Fibroblast of the conjunctiva (primary cell): ENCODE measurements around the gene SPOCK2.
"Not testable (repeated sequence)": the region's sequence is repeated elsewhere in the genome, so short reads cannot be mapped to it uniquely, and the experiment has no call there.

ENCODE experiments used
- DNase-seq: peaks from one replicate; pipeline ENCODE4 v3.0.0-alpha.2; 2010; ENCODE audit warnings: low read depth

Gene SPOCK2

DNA sequence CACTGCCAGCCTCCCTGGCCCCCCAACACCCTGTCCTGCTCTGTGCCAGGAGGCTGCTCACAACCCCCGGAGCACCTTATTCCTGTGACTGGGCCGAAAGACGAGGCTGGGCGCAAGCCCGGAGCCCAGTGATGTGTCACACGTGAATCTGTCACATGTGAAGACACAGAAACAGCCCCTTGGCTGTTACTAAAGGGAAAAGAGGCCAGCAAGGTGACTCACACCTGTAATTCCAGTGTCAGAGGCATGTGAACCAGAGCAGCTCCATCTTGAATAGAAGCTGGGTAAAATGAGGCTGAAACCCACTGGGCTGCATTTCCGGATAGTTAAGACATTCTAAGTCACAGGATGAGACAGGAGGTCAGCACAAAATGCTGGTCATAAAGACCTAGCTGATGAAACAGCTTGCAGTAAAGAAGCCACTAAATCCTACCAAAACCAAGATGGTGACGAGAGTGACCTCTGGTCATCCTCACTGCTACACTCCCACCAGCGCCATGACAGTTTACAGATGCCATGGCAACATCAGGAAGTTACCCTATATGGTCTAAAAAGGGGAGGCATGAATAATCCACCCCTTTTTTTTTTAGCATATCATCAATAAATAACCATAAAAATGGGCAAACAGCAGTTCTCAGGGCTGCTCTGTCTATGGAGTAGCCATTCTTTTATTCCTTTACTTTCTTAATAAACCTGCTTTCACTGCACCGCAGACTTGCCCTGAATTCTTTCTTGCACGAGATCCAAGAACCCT is 55.8 kb downstream of the SPOCK2 start:
- DNase-seq = not testable (repeated sequence)

DNA sequence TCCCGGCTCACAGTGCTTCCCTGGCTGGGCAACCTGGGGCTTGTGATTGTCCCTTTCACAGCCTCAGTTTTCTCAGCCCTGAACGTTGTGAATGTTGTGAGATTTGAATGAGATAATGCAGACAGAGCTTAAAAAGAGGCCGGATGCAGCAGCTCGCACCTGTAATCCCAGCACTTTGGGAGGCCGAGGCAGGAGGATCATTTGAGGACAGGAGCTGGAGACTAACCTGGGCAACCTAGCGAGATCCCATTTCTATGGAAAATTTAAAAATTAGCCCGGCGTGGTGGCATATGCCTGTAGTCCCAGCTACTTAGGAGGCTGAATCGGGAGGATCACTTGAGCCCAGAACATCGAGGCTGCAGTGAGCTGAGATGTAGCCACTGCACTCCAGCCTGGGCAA is 56.6 kb downstream of the SPOCK2 start:
- no peak for DNase-seq

DNA sequence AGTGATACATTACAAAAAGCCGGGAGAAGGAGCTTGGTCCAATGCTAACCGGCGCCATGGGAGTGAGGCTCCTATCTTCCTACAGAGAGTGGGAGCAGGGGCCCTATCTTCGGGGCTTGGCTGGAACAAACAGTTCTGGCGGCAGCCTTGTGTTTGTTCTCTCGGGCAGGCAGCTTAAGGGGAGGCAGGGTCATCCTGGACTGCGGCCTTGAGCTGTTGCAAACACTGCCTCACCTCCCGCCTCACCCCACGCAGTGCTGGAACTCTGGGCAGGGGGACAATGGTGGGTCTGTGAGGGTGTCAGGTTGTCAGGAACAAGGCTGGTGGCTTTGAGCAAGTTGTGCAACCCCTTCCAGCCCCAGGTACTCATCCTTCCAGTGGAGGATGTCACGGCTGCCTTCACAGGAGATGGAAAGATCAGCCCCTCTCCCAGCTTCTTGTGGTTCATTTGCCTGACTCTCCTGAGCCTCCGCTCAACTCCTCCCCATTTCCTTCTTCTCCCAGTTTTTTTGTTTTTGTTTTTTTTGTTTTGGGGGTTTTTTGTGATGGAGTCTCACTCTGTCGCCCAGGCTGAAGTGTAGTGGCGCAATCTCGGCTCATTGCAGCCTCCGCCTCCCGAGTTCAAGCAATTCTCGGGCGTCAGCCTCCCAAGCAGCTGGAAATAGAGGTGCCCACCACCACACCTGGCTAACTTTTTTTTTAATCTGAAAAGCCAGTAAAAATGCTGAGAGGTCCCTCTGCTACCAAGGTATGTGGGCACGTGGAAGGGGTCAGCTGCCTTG is 57.4 kb downstream of the SPOCK2 start:
- no peak for DNase-seq

DNA sequence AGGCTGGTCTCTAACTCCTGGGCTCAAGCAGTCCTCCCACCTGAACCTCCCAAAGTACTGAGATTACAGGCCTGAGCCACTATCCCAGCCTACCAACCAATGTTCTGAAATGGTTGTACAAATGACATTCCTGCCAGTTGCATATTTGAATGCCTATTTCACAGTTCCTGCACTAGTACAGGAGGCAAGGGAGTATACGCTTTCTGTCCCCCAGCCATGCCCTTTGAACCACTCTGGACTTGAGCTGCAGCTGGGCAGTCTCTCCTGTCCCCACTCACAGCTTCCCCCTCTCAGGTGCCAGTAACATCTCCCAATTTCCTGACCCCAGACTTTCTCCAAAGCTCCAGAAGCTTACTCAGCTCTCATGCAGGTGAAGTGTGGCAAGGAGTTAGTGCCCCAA is 58.9 kb downstream of the SPOCK2 start:
- DNase-seq = no peak

DNA sequence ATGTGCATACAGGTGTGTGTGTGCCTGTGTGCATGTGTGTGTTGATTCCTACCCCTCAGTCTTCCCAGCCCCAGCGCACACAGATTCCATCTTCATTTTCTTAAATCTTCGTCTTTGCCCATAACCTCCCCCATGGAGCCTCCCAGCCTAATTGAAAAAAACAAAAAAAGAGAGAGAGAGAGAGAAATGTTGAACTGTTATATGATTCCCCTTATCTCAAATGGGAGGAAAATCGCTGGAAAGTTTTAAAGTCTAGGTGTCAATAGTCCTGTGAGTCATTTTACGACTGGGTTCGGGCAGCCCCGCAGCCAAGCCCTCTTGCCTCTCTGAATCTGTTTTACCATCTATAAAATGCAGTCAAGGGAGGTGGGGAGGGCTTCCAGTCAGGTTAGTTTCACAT is 60.9 kb downstream of the SPOCK2 start:
- no peak for DNase-seq

DNA sequence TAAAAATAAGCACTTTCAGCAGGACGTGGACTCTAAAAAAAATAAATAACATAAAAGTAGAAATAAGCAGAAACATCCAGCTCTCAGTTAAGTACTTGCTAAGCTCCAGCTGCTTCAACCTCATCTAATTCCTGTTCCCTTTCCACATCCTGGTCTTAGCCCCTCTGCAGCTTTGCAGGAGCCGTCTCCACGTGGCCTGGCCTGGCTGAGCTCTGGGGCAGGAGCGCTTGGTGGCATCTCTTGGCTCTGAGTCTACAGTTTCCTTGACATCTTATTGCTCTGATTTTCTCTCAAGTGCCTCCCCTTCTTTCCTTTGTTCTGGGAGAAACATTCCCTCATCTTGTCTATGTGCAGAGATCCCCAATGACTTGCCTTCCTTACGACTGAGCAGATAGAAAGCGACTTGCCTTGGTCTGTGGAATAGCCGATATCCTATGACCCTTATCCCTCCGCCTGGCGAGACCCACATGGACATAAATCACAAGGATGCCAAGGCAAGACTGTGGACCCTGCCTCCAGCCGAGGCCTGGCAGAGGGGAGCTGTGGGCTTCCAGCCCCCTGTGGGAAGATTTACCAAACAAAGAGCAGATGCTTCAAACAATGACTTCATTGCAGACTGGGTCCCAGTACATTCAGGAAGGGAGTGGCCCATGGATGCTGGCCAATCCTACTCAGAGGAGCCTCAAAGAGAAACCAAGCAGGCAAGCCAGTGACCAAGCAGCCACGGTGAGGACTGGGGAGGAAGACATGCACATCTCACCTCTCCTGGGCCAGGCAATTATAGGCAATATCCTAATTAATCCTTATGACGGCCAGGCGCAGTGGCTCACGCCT is 61.9 kb downstream of the SPOCK2 start:
- DNase-seq = no peak

DNA sequence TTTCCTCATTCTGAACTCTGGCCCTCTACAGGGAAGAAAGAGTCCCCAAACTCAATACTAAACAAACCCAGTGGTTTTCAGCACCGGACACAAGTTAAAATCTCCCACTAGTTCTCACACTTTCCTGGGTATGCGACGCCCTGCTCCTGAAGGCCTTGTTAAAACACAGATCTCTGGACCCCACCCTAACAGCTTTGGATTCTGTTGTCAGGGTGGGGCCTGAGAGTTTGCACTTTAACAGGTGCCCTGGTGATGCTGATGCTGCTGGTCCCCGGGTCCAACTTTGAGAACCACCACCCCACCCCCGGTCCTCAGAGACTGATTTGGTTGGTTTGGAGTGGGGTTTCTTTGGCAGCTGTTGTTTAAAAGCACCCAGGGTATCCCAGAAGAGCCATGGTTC is 62.5 kb downstream of the SPOCK2 start:
- DNase-seq = no peak

DNA sequence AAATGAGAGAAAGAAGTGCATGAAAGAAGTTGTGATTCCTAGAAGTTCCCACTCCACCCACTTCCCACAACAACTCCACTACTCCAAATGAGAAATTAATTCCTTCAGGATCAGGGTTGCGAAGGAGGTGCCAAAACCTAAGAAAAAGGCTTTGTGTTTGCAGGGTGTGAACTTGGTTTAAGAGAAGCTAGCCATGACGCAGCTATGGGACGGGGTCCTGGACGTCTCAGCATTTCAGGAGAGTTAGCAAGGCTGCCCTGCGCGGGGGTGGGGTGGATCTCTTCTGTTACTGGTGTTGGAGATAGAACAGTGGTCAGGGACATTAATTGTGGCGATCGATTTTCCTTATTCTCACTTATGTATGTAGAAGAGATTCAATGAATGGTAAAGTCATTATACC is 63.0 kb downstream of the SPOCK2 start:
- no peak for DNase-seq

DNA sequence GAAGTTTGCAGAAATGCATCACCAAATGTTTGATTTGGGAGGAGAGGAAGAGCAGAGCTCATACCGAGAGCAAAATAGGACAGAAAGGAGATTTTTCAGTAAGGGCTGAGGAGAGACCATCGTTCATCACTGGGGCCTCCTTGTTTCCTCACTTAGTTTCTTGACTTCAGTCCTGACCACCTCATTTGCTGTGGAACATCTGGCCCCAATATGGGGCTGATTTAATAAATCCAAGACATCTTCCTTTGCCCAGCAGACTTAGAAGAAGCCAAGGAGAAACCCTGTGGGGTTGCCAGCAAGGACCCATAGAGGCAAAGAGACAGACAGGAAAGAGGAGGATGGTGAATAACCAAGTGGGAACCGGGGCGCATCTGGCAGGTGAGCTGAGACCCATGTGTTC is 63.8 kb downstream of the SPOCK2 start:
- DNase-seq = no peak

DNA sequence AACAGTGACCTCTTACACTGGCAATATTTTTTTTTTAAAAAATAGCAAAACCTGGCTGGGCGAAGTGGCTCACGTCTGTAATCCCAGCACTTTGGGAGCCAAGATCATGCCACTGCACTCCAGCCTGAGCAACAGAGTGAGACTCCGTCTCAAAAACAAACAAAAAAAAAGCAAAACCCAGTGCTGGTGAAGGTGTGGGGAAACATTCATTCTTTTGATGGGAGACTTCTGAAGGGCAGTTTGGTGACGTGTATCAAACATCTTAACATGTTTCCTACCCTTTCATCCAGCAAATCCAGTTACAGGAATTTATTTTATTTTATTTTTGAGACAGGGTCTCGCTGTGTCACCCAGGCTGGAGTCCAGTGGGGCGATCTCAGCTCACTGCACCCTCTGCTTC is 66.1 kb downstream of the SPOCK2 start:
- no peak for DNase-seq

DNA sequence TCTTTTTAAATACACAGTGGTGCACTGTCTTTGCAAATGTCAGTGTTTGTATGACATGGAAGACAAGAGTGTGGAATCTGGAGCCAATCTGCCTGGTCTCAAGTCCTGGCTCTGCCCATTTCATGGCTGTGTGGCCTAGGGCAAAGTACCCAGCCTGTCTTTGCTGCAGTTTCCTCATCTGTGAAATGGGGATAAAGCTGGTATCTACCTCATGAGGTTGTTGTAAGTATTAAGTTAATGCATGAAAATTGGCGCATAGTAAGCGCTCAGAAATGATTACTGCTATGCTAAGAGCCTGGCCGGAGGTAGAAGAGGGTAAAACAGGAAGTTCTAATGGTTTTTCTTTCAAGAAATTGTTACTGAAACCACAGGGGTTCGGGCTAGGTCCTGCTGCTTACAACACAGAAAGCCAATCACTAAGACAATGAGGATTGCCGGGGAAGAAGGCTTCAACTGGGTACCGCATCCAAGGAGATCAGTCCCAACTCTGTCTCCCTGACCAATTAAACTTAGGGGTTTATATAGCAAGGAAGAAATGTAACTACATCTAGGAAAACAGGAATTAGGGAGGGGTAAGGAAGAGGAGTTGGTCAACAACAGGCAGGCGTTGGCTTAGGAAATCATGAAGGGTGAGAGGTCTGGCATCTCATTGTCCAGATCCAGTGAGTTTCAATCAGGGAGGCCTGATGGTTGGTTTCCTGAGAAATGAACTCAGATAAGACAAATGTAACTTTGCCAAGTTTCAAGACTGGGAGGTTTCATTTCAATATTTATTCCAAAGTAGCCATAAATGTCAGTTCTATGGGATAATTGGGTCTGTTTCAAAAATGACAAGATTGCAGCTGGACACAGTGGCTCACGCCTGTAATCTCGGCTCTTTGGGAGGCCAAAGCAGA is 67.2 kb downstream of the SPOCK2 start:
- DNase-seq = no peak

DNA sequence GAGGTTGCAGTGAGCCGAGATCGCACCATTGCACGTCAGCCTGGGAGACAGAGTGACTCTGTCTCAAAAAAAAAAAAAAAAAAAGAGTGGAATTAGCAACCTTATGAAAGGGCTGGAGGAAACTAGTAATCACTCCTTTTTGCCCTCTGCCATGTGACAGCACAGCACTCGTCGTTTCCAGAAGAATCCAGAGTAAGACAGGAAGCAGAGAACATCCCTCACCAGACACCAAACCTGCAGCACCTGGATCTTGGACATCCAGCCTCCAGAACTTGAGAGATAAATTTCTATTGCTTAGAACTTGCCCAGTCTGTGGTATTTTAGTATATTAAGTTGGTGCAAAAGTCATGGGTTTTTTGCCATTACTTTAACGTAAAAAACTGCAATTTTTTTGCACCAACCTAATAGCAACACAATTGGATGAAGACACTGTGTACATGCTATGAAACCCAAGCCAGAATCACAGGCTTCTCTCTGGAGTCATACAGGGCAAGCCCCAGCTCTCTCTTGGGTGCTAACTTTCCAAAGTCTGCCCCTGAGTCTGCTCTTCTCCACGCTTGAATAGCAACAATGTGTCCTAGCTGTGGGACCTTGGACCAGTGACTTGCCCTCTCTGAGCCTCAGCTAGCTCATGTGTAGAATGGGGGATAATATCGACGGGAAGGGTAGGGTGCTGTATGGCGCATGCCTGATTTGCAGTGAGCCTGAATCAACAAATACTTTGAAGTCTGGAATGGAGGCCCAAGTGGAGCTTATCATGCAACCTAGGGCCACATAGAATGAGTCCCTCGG is 69.1 kb downstream of the SPOCK2 start:
- no peak for DNase-seq

DNA sequence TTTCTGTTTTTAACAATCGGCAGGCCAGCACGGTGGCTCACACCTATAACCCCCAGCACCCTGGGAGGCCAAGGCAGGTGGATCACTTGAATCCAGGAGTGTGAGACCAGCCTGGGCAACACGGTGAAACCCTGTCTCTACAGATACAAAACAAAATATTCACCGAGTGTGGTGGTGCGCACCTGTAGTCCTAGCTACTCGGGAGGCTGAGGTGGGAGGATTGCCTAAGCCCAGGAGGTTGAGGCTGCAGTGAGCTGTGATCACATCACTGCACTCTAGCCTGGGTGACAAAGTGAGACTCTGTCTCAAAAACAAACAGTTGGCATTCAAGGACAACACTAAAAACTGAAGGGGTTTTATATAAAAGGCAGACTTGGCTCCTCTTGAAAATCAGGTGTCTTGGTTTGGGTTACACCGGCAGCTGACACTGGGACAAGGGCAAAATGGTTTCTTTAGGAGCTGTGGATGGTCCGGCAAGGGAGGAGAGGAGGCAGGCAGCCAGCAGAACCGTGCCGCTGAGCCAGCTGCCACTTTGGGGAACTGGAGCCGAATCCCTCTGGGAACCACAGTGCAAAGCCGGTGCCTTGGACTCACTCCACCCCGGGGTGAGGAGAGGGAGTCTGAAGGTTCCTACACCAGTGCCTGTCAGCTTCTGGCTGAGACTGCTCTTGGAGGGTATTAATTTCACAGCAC is 71.6 kb downstream of the SPOCK2 start:
- no peak for DNase-seq

DNA sequence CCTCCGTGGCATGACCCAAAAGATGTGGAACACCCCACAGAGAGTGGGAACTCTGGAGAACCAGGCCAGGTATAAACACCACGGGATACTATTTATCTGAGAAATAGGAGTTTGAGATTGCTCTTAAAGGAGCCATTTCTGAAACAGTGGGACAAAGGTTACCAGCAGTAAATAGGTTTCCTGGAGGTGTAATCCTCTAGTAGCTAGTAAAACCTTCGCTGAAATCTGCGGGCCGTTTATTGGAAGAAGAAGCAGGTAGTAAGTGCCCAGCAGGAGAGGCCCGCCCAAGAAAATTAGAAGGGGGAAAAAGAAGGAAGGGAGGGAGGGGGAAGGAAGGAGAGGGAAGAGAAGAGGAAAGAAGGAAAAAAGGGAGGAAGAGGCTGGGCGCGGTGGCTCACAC is 72.5 kb downstream of the SPOCK2 start:
- DNase-seq = no peak

DNA sequence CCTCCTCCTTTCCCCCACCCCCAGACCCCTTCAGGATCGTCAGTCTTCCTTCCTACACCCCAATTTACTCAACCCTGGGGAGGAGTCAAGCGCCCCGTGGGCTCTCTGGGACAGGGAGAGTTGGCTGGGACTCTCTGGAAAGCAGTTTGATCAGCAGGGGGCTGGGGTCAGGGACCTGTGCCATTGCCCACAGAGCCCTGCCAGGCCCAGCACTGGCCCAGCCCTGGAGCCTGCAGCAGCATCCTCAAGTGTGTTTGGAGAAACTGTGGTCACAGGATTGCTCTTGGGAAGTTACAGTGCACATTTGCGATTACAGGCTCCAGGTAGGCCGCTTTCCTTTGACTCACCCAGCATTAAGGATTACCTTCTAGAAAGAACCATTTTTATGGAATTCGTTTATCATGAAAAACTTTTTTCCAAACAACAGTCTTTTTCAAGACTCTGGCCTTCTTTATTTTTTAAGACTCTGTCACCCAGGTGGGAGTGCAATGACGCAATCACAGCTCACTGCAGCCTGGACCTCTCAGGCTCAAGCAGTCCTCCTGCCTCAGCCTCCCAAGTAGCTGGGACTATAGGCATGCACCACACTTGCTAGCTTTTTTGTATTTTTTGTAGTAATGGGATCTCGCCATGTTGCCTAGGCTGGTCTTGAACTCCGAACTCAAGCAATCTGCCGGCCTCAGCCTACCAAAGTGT is 73.4 kb downstream of the SPOCK2 start:
- DNase-seq = no peak

DNA sequence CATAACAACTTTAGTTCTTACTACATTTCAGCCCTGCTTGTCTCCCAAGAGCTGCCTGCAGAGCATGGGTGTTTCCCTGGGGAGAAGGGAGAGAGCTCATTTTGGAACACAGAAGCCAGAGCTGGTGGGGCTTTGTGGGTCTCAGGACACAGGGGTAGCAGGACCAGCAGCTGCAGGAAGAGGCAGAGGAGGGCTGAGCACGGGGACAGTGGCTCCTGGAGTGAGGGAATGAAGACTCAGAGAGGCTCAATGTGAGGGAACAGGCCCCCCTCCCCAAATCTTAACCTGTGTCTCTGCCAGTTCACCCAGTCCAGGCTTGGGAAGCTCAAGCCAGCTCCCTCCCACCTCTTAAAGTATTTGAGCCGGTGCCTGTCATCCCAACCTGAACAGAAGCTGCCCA is 74.2 kb downstream of the SPOCK2 start:
- DNase-seq = no peak

DNA sequence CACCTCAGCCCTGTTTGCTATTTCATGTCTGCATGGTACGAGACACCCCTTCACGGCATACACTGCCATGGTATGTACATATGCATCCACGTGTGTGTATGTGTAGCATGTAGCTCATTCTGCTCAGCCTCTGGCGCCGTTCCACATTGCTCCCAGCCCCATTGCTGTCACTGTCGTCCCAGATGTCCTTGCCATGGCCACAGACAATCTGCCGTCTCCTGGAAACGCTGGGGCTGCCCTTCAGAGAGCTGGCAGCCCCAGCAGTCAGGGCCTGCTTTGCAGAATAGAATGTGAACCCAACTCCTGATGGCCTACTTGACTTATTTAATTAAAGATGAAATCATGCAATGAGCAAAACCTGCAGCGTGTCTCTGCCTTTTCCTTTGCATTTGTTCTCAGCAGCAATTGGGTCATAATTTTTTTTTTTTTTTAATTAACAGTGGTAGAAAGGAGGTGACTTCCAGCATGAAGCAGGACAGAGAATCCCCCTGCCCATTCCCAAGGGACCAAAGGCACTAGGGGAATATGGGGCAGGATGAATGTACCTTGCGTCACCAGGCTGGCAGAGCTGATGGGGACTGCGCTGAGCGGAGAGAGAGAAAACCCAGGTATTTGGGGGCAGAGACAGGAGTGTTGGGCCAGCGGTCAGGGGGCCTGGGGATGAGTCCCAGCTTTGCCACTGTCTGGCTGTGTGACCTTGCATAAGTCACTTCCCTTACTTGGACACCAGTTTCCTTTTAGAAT is 75.0 kb downstream of the SPOCK2 start:
- DNase-seq = no peak

DNA sequence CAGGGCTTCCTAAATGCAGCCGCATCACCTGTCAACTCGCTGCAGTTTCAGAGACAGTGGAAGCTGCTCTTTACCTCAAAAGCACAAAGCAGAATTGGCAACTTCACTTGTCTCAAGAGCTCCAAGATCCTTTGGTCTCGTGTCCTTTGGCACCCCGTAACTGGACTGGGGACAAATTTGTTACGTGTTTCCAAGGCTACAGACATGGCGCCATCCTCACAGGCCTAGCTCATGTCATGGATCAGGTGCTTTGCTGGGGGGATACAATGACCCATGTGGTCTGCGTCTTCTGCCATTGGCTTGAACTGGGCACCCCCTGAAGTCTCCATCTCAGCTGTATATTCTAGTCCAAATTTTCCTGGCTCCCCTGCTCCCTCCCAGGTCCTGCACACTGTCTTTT is 75.6 kb downstream of the SPOCK2 start:
- DNase-seq = no peak

DNA sequence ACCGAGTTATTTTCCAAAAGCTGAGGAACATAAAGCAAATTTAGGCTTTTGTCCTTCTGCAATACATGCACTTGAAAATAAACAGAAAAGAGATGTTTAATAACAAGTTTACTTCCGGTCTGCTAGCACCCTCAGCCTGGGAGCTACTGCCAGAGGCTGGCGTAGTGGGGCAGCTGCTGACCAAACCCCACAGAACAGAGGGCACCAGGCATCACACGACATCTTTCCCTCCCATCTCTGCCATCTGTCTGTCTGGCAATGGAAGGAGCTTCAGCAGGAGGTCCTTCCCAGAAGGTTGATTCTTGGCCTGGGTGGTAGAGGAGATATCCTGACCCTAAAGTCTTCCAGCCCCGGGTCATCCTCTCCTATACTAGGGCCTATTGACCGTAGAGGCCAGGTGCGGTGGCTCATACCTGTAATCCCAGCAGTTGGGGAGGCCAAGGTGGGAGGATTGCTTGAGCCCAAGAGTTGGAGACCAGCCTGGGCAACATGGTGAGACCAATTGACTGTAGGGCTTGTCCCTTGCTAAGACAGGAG is 76.3 kb downstream of the SPOCK2 start:
- DNase-seq = no peak
